ENCODE data around the gene ZNF786.
A peak's percentile ranks its signal among the peaks of the same experiment; 100 is the strongest.
"Not testable (repeated sequence)": the region's sequence is repeated elsewhere in the genome, so short reads cannot be mapped to it uniquely, and the experiment has no call there.

Gene ZNF786

GRCh38 chr7:149081914-149082313 is 8.6 kb downstream of the ZNF786 start:
- DNase-seq: no peak

GRCh38 chr7:149077594-149077993 is 12.9 kb downstream of the ZNF786 start:
- no peak for DNase-seq

- no peak for DNase-seq
These were observed 15.2 kb downstream of the ZNF786 start for GRCh38 chr7:149075286-149075685.

- no peak for DNase-seq
These were observed 16.2 kb downstream of the ZNF786 start for GRCh38 chr7:149074116-149074885.

GRCh38 chr7:149072438-149072775 is 18.1 kb downstream of the ZNF786 start:
- DNase-seq: no peak

GRCh38 chr7:149071641-149072437 is 18.7 kb downstream of the ZNF786 start:
- DNase-seq: peak; percentile 45

GRCh38 chr7:149071182-149071635 is 19.3 kb downstream of the ZNF786 start:
- DNase-seq: no peak

- no peak for DNase-seq
These were observed 20.0 kb downstream of the ZNF786 start for GRCh38 chr7:149070372-149071125.

GRCh38 chr7:149067869-149068268 is 22.6 kb downstream of the ZNF786 start:
- no peak for DNase-seq

GRCh38 chr7:149063476-149063875 is 27.0 kb downstream of the ZNF786 start:
- no peak for DNase-seq

GRCh38 chr7:149062217-149062899 is 28.2 kb downstream of the ZNF786 start:
- DNase-seq: not testable (repeated sequence)

- no peak for DNase-seq
These were observed 30.4 kb downstream of the ZNF786 start for GRCh38 chr7:149060156-149060555.

- no peak for DNase-seq
These were observed 36.6 kb downstream of the ZNF786 start for GRCh38 chr7:149053885-149054284.

- DNase-seq: no peak
These were observed 37.1 kb downstream of the ZNF786 start for GRCh38 chr7:149053384-149053783.

- no peak for DNase-seq
These were observed 39.6 kb downstream of the ZNF786 start for GRCh38 chr7:149050941-149051340.

- DNase-seq: no peak
These were observed 41.7 kb downstream of the ZNF786 start for GRCh38 chr7:149048805-149049204.

GRCh38 chr7:149046416-149046815 is 44.1 kb downstream of the ZNF786 start:
- no peak for DNase-seq

- DNase-seq: no peak
These were observed 46.6 kb downstream of the ZNF786 start for GRCh38 chr7:149043936-149044335.

GRCh38 chr7:149041350-149041749 is 49.2 kb downstream of the ZNF786 start:
- no peak for DNase-seq

- not testable (repeated sequence) for DNase-seq
These were observed 51.9 kb downstream of the ZNF786 start for GRCh38 chr7:149038641-149039040.

GRCh38 chr7:149036676-149037075 is 53.8 kb downstream of the ZNF786 start:
- DNase-seq: no peak

GRCh38 chr7:149031353-149031910 is 59.1 kb downstream of the ZNF786 start:
- no peak for DNase-seq

GRCh38 chr7:149030439-149030838 is 60.1 kb downstream of the ZNF786 start:
- DNase-seq: not testable (repeated sequence)

Measured in 8988T (cell line).